NOMO-1 treated with DMSO at 0.1 percent for 48 hours (cell line): ENCODE results near the gene MYO5C.
"Not testable (repeated sequence)": the region's sequence is repeated elsewhere in the genome, so short reads cannot be mapped to it uniquely, and the experiment has no call there.

Experiments used
- DNase-seq: peaks from one replicate; lab custom pipeline; 2025; ENCODE audit not compliant: unreplicated experiment; lab: John Stamatoyannopoulos, UW

MYO5C gene

GRCh38 chr15:52179278-52180195, 116.1 kb downstream of the MYO5C start:
- DNase-seq, result peak; percentile 70

DNA sequence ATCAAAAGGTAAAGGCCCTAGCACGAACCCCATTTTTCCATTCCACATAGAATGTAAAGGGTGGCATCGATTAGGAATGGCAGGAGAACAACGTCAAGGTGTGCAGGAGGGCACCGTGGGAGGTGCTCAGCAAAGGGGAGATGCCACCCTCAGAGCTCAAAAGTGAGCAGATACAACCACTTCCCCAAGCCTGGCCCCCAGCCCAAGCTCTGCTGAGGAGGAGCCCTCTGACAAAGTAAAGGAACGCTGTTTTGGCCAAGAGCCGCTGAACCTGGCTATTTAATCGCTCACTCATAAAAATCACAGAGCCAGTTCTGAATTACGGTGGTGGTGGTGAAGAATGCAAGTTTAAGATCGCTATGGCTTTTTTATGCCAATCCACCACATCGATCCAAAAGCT, 116.8 kb downstream of the MYO5C start:
- no peak for DNase-seq

DNA sequence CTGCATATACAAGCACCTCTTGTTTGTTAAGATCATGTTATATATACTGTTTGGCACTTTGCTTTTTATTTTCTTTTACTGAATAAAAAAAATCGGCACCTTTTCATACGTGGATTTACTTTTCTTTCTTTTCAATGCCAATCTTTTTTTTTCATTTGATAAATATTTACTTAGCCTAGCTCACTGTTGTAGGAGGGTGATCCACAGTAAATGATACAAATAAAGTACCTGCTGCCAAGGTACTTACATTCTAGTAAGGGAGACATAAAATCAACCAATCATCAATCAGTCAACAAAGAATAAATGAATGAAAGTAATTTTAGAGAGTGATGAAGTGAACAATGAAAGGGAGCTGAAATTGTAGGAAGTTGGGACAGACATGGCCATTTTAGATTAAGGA, 122.7 kb downstream of the MYO5C start:
- DNase-seq, result no peak

DNA sequence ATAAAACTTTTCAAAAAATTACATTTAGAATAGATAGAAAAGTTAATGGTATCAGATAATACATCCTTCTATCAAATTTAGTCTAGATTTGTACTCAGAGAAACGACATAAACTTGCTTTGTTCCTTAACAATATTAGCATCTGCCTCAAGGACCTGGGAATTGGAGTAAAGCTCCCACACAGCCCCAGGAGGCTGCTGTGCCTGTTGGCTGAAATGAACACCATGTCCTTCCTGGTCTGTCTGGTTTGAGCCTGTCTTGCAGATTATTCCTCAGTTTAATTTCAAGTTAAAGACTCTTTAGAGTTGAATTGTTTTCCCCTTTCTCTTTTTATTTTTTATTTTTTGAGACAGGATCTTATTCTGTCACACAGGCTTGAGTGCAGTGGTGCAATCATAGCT, 123.8 kb downstream of the MYO5C start:
- no peak for DNase-seq

DNA sequence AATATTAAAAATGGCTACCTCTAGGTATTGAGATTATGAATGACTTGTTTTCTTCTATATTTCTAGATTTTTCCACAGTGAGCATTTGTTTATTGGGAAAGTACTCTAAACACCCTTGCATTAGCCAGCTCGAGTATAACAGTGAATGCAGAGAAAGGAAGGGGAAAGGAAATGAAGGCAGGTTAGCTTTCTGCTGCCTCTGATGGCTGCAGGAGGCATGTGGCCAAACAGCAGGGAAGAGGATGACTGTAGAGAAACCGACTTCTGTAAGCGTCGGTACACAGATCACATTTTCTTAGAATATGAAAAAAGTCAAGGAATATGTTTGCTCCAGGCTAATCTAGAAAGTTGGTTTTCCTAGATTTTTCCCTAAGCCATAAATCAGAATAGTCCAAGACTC, 124.2 kb downstream of the MYO5C start:
- no peak for DNase-seq

- not testable (repeated sequence) for DNase-seq
Observed at GRCh38 chr15:52170199-52170598, 125.4 kb downstream of the MYO5C start.

- not testable (repeated sequence) for DNase-seq
Observed at GRCh38 chr15:52165494-52166131, 130.0 kb downstream of the MYO5C start.

DNA sequence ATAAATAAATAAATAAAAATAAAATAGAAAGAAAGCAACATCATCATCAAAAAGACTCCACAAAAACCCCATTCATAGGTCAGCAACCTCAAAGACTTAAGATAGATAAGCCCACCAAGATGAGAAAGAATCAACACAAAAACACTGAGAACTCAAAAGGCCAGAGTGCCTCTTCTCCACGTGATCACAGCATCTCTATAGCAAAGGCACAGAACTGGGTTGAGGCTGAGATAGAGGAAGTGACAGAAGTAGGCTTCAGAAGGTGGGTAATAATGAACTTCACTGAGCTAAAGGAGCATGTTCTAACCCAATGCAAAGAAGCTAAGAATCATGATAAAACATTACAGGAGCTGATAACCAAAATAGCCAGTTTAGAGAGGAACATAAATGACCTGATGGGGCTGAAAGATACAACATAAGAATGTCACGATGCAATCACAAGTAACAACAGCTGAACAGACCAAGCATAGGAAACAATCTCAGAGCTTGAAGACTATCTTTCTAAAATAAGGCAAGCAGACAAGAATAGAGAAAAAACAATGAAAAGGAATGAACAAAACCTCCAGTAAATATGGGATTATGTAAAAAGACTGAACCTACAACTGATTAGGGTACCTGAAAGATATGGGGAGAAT, 130.9 kb downstream of the MYO5C start:
- DNase-seq, result peak; percentile 20

GRCh38 chr15:52163321-52164190, 132.0 kb downstream of the MYO5C start:
- DNase-seq, result no peak

DNA sequence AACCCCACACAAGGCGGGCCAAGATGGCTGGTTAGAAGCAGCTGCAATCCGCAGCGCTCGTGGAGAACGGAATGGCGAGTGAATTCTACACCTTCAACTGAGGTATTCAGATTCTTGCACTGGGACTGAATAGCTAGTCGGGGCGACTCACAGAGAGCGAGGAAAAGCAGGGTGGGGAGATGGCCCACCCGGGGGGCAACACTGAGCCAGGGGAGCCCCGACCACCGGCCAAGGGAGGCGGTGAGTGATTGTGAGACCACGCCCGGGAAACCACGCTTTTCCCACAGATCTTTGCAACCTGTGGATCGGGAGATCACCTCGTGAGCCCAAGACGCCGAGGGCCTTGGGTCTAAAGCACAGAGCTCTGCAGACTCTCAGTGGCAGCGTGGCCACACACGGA, 132.7 kb downstream of the MYO5C start:
- DNase-seq, result no peak

GRCh38 chr15:52162260-52162659, 133.3 kb downstream of the MYO5C start:
- no peak for DNase-seq

GRCh38 chr15:52161406-52161966, 134.1 kb downstream of the MYO5C start:
- DNase-seq, result no peak

GRCh38 chr15:52159645-52160044, 136.0 kb downstream of the MYO5C start:
- DNase-seq, result no peak

- no peak for DNase-seq
Observed at GRCh38 chr15:52158084-52158765, 137.4 kb downstream of the MYO5C start.

DNA sequence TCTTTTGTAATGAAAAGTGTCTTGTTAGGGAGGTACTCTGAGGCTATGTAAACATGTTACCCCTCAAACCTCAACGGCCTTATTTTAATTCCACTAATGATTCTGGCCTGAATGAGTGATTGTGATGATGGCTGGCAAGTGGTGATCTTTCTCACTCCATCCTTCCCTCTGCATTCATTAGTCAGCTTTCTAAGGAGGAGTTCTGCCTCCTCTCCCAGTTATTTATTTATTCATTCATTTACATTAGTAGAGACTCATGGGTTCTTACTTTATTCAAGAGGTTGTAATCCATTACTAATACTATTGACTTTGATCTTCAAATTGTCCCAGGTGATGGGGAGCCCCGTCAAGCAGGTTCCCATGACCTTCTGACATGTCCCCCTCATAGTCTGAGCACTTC, 139.7 kb downstream of the MYO5C start:
- no peak for DNase-seq

GRCh38 chr15:52154896-52155865, 140.4 kb downstream of the MYO5C start:
- DNase-seq, result no peak

DNA sequence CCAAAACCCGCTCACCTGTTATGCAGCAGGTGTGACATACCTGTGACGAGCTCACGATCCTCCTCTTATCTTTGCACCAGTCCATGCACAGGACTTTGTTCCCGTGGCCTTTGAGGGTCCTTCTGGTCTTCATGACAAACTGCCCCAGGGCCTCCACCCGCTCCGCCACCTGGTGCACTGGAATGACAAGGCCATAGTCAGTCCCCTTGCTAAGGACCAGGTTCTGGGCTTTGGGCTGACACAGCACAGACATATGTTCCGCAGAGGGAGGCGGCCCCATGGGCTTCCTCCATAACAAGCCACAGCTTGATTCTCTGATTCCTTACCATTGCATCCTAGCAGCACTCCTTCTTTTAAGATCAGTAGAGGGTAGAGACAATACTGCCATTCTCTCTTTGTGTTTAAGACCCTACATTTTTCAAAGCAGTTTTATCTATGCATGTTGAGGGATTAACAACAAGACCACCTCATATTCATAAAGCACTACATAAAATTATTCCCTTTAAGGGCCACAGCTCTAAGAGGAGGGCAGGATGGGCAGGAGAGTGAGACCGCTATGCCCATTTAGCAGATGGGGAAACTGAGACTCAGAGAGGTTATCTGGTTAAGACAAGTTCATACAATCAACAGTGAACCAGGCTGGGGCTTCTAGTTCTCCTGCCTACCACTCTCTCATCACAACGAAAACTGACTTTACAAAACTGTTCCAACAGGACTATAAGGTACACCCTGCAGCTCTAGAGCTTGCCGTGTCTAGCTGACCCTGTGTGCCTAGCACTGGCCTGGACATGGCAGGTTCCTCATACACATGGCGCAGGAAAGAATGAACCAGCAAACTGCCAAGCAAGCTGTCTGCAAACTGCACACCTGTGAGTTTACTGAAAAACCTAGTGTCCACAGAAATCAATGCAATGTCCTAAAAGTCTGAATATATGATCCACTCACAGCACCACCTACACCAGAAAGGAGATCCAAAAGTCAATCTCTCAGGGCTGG, 141.4 kb downstream of the MYO5C start:
- DNase-seq, result no peak

GRCh38 chr15:52151353-52151752, 144.3 kb downstream of the MYO5C start:
- DNase-seq, result no peak
